ENCODE results near the gene KRTAP12-3.

The KRTAP12-3 gene

DNA sequence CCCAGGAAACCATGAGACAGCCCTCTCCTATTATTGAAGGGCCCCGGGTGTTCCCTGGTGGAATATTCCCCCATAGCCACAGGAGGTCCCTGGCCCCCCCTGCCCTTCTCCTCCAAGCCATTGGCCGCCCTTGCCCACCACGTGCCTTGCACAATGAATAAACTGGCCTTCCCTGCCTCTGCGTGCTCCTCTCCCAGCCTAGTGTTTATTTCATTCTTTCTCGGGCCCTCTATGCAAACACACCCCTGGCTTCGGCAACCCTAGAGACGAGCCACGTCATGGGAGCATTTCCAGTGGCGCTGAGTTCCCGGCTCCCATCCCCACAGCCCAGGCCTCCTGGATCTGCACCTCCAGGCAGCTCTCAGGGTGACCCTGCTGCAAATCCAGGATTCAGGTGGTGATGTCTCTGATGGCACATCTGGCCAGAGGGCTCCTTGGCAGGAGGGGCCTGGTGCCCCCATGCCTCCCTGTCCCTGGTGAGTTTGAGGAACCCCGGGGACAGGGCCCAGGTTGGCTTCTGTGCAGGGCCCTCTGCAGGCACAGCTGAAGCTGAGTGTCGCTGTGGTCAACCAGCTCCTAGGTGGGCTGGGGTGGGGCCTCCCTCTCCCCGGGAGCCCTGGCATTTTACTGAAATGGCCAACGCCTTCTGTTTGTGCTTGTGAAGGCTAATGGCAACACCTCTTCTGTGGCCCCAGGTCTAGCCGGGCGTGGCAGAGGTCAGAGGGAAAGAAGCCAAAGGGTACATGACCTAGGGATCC lies 45.4 kb downstream of the KRTAP12-3 start:
- no peak for DNase-seq (ENCODE audit: low spot score)

DNA sequence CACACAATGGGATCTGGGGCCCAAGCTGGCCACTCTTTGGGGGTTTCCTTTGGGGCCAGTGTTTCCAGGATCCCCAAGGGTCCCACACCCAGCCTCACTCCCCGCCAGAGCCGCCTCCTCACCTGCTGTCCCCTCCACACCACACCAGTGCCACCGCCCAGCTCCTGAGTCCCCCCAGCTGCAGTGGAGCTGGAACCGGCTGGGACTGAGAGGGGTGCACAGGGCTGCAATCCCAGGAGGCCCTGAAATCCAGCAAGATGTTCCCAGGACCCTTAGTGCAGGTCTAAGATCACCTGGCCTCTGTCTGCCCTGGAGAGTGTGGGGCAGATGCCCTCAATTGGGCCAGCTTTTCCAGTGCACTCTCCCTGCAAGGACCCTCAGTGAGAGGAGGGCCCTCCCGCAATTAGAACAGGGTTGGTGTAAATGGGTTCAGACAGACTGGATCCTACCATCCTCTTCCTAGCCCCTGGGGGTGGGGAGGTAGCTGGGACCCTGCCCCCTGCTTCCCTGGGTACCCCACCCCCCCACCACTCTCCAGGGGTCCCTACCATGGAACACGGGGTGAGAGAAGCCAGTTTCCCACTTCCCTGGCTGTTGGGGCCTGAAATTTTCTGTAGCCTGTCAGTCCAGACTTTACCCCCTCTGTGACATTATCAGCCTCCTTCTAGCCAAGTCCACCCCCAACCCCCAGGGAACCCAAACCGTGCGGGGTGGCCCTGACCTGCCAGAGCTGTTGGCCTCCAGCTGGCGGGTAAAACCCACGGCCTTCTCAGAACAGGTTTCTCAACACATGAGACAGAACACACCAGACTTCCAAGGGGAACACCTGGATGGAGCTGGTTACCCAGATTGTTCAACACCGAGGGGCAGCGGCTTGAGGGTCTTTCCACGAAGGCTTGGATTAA lies 46.3 kb downstream of the KRTAP12-3 start:
- DNase-seq (ENCODE audit: low spot score), result no peak

DNA sequence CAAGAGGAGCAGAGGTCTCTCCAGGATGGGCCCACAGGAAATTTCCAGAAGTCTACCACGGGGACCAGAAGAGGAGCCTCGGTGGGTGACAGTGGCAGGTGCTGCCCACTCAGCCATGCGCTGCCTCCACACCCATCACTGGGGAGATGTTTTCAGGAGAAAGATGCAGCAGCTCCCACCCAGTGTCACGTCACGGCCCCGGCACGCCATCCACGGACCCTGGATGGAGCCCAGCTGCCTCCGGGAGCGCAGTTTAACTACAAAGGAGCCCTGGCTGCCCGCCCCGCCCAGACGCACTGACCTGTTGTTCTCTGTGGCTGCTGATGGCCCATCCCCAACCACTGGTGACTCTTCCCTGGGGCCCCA lies 46.9 kb downstream of the KRTAP12-3 start:
- DNase-seq (ENCODE audit: low spot score), result no peak

DNA sequence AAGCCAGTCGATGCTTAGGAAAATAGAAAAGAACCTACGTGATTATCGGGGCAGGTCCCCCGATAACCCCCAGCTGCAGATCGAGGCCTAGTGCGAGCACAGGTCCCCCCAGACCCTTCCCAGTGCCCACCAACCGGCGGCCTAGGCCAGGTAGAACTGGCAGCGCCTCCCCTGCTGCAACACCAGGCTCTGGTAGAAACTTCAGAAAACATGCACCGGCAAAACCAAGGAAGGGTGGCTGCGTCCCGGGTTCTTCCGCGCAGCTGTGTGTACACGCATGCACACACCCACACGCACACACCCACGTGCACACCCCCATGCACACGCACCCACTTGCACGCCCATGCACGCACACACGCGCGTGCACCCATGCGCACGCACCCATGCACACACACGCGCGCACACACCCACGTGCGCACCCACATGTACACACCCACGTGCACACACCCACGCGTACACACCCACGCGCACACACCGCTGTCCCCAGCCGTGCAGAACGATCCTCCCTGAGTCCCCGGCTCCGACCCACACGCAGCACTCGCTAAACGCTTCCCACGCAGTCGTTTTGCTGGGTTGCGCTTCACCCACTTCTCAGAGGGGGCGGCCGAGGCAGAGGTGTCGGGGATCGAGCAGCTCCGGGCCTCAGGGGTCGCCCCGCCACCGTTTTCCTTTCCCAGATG lies 48.4 kb downstream of the KRTAP12-3 start:
- DNase-seq (ENCODE audit: low spot score), result peak; percentile 4

DNA sequence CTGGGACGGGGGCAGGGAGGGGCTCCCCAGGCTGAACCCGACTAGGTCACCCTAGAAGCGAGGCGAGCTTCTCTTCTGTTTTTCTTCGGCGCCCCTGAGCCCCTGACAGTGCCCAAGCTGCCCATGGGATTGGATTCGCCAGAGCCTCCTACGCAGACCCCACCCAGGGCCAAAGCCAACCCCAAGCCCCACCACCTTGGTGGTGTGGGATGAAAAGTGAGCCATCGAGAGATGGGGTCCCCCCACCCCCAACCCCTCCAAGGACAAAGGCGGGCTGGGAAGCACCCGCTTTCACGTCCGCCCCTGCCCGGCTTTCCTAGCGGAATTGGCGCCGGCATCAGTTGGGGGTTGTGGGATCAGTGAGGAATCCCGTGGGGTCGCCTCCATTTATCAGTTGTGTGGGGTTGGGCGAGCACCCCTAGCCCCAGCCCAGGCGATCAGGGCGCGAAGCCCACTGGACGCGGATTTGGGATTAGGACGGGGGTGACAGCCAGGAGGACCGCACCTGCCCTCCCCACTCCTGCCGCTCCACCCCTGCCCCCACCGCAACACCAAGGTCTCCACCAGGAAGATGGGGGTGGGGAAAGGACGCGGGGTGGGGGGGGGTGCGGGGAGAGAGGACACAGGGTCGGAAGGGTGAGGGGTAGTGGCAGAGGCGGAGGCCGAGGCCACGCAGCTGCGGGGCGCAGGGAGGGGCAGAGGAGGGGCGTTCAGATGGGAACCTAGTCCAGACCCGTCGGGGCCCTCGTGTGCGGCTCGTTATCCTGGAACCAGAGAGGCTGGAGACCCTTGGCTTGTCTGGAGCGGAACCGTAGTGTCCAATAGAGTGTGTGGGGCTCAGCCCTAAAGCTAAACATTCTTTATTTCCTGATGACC lies 49.2 kb downstream of the KRTAP12-3 start:
- DNase-seq (ENCODE audit: low spot score), result peak; percentile 9

Data from AG20443 (cell line).